ENCODE measurements around the gene SETMAR.
"Not testable (repeated sequence)": the region's sequence is repeated elsewhere in the genome, so short reads cannot be mapped to it uniquely, and the experiment has no call there.

SETMAR gene

GRCh38 chr3:4303187-4304123 is at the start of gene SETMAR:
SETMAR (plus strand) TSS chr3:4303369; CDS start chr3:4303371, 2 bp downstream.
- DNase-seq (ENCODE audit: low read depth) = peak; percentile 80

GRCh38 chr3:4261406-4261805 is 41.8 kb upstream of the SETMAR start:
- DNase-seq (ENCODE audit: low read depth) = no peak

GRCh38 chr3:4264040-4264439 is 39.1 kb upstream of the SETMAR start:
- no peak for DNase-seq (ENCODE audit: low read depth)

GRCh38 chr3:4270720-4271119 is 32.4 kb upstream of the SETMAR start:
- no peak for DNase-seq (ENCODE audit: low read depth)

DNA sequence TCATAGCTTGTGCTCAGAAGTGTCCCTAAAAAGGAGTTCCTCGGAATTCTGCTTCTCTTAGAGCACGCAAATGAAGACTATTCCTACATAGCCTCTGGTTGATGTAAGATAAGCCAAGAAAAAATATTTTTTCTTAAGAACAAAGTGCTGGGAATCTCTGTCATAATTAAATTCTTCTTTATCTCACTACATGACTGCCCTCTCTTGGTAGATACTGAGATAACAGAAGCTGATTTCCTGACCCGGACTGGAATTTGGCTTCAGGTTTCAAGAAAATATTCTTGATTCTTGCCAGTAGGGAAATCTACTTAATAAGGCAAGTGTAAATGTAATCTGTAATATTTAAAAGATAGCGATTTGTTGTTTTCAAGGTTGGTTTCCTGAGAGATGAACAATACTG is 31.3 kb upstream of the SETMAR start:
- DNase-seq (ENCODE audit: low read depth) = peak; percentile 63

DNA sequence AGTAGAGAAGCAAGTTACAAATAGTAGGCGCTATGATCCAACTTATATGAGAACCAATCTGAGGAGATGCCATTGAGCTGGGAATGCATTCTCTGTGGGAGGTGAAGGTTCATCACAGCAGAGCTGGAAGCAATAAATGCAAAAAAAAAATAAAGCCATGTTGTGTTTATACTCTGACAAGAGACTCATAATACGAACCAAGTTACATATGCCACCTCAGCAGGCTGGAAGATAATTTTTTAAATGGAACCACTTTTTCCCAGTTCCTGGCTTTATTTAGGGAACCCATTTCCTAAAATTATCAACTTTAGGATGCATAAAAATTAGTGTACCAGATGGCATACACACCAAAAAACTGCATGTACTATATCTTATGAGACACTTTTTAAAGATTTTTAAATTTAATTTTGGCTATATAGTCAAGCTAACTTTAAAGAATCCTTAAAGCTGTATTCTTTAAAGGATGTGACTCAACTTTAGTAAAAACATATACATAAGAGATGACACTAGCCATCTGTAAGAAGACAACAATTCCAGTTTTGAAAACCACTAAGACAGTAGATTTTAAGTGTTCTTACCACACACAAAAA is 23.6 kb upstream of the SETMAR start:
- DNase-seq (ENCODE audit: low read depth) = no peak

DNA sequence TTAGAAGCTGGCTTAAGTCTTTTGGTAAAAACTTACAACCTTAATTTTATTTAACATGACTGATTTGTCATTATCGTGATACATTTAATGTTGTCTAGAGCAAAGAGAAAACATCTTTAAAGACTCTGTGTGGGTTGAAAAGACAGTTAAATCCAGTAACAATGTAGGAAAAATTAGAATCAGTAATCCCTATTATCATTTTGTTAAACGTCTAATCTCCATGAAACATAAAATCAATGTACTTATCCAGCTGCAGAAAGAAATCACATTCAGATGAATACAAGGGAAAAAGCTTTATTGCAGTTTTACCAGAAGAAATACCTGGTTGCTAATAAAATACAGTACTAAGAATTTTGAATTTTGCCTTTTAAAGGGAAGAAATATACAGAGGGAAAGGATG is 21.2 kb upstream of the SETMAR start:
- DNase-seq (ENCODE audit: low read depth) = no peak

DNA sequence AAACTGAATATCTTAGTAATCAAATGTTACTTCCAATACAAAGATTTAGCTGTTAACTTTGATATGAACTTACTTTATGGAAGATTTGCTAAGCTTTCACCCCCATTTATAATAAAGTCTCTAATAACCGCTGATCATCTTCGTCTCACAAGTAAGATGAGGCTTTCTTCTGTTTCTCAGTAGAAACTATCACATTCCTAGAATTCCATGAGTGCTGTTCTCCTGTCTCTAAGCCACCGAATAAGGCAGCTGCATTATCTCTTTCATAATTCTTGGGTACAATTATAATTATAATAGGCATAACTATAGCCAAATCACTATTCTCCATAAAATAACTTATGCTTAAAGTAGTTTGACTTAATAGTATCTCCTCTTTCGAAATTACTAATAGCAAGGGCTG is 18.3 kb upstream of the SETMAR start:
- no peak for DNase-seq (ENCODE audit: low read depth)

- no peak for DNase-seq (ENCODE audit: low read depth)
Measured at GRCh38 chr3:4289044-4289443, 14.1 kb upstream of the SETMAR start.

- peak; percentile 51 for DNase-seq (ENCODE audit: low read depth)
Measured at GRCh38 chr3:4290272-4290893, 12.8 kb upstream of the SETMAR start.

- no peak for DNase-seq (ENCODE audit: low read depth)
Measured at GRCh38 chr3:4292301-4292700, 10.9 kb upstream of the SETMAR start.

DNA sequence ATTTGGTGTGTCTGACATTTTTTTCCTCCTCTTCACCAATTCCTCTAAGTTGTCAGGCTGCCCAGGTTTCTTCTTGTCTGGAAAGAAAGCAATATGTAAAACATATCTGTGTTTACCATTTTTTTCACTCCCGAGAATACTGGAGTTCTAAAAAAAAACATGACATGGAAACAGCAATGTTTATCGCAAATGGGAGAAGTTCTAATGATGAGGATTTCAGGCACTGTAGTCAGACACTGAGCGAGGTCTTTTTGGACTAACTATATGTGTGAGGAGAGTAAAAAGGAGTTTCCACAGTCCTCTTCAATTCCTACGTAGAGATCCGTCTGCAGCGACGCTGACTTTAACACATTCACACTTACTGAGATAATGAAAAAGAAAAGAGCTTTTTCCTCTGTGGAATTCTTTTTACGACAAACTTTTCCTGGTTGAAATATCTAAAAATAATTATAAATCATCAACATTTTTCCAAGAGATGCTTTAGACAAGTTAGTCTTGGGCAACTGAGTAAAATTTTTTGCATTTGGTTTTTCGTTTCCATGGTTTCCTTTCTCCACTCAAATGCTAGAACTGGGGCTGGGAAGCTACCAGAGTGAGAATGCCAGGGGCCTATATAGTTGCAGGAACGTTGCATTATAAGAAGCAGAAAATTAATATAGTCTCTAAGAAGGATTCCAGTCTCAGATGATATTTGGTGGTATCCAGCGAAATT is 8.4 kb upstream of the SETMAR start:
- DNase-seq (ENCODE audit: low read depth) = no peak

DNA sequence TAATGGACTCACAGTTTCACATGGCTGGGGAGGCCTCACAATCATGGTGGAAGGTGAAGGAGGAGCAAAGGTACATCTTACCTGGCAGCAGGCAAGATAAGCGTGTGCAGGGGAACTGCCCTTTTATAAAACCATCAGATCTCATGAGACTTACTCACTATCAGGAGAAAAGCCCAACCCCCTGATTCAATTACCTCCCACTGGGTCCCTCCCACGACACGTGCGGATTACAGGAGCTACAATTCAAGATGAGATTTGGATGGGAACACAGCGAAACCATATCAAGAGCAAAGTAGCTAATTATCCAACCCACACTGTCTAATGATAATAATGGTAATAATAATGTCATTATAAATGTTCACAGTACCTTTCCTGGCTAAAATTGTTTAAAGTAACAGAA is 6.7 kb upstream of the SETMAR start:
- DNase-seq (ENCODE audit: low read depth) = not testable (repeated sequence)

GRCh38 chr3:4297486-4297885 is 5.7 kb upstream of the SETMAR start:
- no peak for DNase-seq (ENCODE audit: low read depth)

DNA sequence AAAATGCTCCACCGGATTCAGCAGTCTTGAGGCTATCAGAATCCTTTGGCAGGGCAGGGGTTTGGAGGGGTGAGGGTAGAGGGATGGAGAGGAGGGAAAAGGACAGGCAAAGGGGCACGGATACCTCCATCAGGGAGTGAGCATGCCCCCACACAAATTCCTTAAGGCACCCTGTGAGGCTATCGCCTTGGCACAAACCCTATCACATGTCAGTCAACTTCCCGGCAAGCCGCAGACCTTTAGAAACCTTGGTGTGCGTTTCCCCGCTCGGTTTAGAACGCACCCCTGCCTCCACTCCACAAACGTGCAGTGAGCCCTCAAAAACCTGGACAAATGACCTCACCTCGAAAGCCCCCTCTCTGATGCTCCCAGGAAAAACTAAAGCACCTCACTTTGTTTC is 422 bp upstream of the SETMAR start:
- DNase-seq (ENCODE audit: low read depth) = no peak

DNA sequence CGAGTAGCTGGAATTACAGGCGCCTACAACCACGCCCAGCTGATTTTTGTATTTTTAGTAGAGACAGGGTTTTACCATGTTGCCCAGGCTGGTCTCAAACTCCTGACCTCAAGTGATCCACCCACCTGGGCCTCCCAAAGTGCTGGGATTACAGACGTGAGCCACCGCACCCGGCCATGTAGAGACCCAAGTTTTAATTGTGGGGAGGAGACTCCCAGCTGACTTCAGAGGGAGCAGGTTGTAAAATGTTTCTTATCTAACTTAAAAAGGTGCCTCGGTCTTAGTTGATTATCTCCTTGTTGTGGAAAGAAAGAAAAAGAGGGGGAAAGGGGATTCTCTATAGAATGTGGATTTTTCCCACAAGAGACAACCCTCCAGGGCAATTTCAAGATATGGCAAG is 2.0 kb downstream of the SETMAR start:
- DNase-seq (ENCODE audit: low read depth) = not testable (repeated sequence)

- DNase-seq (ENCODE audit: low read depth) = no peak
Measured at GRCh38 chr3:4306091-4306490, 2.9 kb downstream of the SETMAR start.

DNA sequence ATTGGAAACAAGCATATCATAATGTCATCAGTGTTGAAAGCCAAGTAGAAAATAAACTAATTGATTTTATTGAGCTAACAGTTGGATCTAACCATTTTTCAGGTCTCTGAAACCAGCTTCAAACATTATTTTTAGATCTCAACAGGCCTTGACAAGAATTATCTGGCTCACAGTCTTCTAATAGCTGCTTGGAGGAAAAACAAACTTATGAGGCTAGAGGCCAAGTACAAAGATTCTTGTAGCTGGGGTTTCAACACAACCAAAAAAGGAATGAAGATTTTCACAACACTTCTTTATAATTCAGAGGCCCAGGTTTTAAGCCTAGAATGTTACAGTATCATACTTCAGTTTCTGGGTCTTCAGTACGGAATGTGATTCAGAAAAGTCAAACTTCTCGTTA is 3.7 kb downstream of the SETMAR start:
- peak; percentile 61 for DNase-seq (ENCODE audit: low read depth)

- DNase-seq (ENCODE audit: low read depth) = no peak
Measured at GRCh38 chr3:4309491-4310128, 6.4 kb downstream of the SETMAR start.

DNA sequence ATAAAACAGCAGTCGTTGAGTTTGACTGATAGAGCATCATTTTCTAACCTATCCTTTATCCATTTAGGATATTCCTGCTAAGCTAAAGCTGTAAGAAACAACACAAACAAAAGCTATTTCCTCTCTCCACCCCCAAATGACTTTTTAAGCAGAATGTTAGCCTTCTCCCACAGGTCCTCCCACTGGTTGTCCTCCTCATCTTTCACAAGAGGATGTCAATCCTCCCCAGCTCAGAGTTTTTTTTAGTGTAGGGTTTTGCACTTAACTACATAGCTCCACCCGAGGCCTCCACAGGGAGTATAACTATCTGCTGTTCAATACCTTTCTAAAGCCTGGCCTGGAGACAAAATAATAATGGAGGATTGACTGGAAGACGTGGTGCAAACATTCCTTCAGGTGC is 7.8 kb downstream of the SETMAR start:
- no peak for DNase-seq (ENCODE audit: low read depth)

DNA sequence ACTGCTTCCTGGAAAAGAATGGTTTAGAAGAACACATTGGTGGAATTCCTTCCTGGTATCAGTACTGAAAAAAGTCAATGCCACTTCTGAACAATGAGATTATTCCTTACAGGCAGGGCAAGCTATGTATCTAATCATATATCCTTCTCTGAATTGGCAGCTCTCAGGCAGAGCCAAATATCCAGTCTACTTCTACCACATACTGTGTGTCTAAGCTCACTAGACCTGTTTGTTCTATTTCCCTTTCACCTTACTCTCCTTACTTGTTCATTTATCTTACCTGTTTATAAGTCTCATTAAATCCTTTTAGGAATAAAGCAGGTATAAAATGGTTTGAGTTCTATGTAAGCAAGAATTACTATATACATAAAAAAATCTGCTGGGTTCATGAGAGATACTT is 8.3 kb downstream of the SETMAR start:
- DNase-seq (ENCODE audit: low read depth) = no peak

All from iris pigment epithelial cell (primary cell).